GM19324 (cell line): ENCODE results near the gene VANGL1.

Source experiments
- ATAC-seq: cut with Tn5 transposase; IDR thresholded peaks from one replicate; pipeline ENCODE4 v1.9.1; 2021; ENCODE audit warnings: mild to moderate bottlenecking, moderate library complexity; ENCODE audit not compliant: unreplicated experiment, low FRiP score

The VANGL1 gene

DNA sequence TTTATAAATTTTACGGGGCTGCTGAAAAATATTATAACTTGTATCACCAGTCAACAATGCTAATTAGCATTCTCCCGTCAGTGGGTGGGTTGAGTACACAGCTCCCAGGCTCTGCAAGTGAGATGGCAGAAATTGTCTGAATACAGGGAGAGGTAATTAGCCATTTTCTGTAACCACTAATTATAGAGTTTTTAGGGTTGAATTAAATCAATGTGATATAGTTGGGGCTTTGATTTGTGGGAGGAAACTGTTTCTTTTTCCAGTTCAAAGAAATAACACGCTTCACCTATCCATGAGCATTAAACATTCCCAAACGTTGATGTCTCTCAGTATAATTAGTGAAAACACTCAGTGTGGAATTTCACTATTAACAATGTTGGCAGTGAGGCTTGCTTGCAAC is 1.5 kb downstream of the VANGL1 start:
- no peak for ATAC-seq

DNA sequence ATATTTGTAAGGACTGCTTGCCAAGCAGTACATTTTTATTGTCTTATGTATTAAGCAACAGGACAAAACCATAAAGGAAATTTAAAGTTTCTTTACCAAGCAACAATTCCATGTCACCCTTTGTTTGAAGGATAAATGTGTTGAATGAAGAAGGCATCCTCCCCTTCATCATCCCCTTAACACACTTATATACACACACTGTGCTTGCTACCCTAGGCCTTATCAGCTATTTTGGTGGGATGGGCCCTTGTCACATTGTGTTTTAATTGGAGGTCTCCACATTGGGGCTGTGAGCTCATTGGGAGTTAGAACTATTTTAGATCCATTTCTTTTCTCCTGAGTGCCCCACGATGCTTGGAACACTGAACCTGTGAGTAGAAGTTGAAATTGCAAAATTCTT is 1.9 kb downstream of the VANGL1 start:
- ATAC-seq, result no peak

DNA sequence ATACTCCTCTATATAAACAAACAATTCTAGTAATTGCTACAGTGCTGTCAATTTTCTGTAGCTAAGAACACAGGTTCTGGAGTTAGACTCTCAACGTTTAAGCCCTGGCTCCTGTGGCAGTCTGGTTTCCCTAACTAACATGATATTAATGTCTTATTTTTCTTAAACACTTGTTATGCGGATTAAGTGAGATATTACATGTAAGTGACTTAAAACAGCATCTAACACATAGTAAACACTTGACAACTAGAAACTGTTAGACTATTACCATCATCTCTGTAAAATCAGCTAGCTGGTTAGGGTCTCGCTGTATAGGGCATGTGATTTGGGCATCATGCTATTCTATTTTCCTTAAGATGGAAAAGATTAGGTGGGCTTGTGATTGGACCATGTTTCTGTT is 2.3 kb downstream of the VANGL1 start:
- no peak for ATAC-seq

DNA sequence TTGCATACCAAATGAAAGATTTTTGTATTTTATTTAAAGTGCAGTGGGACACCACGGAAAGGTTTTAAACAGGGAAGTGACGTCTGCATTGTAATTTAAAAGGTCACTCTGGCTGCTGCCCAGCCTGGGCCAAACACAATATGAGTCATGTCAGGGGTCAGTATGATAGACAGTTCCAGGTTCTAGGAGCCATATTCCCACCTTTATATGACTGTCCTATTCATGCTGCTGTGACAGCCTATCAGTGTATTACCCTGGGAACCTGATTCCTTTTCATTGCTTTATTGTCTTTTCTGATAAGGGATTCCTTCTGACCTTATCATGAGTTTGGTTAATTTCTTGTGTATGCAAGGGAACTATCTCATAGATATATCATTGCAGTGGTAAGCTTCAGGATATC is 5.3 kb downstream of the VANGL1 start:
- no peak for ATAC-seq

DNA sequence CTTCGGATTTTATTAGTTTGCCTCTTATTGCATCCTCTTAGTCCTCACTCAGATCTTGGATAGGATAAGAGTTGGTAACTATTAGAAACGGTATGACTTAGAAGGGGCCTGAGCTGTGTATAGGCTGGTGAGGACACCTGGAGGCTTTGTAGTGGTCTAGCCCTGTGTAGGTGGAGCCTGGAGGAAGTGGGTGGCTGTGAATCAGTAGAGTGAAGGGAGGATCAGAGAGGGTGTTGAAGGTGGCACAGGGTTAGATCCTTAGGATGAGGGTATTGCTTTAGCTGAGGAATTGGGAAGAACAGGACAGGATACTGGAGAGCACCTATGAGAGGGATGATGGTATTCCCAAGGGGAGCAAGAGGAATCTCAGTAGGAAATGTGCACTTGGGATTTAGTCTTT is 5.7 kb downstream of the VANGL1 start:
- no peak for ATAC-seq

DNA sequence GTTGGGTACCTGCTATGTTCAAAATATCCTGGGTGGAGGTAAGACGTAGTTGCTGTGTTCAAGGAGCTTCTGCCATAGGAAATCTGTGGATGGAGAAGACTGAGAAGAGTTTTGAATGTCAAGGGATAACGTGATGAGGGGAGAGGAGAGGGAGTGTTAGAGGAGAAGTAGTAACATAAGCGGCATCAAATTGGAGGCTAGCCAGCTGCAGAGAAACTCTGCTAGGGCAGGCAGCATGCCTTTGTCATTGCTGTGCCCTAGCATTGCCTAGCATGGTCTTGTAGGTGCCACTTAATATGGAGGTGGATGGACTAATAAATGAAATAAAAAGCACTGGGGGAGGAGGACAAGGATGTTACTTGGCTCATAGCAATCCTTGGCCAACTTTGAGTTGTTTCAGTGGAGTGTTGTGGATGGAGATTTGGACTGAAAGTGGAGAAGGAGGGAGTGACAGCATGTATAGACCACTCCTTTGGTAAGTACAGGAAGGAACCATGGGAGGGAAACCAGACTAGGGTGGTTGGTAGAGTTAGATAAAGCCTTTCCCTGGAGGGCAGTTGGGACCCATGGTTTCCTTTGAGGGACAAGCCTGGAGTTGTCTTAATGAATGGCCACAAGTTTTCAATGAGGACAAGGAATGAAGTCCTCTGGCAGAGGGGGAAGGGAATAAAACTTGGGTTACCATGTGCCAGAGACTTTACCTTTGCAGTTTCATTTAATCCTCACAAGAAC is 6.3 kb downstream of the VANGL1 start:
- no peak for ATAC-seq

DNA sequence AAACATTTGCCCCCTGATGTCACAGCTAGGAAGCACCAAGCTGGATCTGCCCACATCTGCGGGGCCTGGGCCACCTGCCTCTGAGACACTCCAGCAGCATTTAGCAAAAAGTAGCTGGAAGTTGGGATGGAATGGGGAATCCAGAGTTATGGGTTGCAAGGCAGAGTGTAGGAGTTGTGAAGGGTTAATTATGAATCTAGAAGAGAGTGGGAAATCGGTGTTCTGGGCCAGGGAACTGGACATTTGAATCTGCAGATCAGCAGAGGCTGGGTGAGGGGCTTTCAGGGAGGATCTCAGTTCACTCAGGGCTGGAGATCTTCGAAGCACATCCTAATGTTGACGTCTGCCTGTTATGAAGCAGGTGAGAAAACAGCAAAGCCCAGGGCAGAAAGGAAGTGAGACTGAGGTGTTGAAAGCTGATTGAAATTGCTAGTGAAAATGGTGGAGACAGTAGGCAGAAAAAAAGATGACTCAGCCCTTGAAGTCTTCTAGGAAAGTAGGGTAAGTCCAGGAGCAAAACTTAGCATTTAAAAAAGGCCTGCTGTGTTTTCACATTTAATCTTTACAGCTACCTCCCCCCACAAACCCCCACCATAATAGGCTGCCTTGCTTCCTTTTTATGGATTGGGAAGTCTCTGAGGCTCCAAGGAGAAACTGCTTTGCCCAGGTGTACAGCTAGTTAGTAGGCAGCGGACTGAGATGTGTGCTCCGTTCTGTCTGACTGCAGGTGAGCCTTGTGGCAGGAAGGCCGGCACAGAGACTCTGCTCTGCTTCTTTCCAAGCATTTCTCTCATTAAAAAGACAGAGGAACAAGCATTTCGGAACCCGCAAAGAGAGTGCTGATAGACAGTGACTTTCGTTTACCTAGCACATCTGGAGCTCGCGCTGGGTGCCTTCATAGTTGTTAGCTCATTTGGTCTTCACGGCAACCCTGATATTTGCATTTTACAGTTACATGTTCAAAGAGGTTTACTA is 7.2 kb downstream of the VANGL1 start:
- peak; percentile 74 for ATAC-seq

DNA sequence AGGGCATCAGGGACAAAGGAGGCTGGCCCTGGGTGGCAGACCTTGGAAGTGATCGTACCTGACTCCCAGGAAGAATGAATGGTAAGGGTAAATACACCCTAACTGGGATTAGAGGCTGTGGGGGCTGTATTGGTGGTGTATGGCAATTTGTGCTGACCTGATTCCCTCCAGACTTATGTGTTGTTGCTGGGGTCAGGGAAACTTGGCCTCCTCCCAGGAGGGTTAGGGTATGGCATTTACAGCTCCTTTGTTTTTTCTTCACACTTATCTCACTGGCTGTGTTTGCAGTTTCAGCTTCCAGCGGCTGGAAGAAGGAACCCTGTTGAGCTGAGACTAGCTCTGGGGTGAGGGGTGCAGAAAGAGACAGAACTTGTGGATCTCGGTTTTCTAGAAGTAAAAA is 8.2 kb downstream of the VANGL1 start:
- ATAC-seq, result no peak

DNA sequence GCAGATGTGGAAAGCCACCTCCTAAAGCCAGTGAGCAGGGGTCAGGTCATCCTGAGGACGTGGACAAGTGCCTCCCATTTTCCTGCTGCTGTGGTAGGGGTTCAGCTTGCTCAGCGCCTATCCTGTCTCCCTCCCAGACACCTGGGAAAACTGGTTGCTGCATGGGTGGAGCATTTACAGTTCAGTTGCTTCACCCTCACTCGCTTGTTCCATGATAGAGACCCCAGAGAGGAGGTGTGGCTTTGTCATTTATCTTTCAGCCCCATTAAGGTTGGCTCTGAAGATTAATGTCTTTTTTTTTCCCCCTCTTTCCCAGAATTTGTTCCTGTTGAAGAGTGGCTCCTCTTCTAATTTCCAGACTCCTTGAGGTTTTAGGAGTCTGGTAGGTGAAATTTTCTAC is 9.2 kb downstream of the VANGL1 start:
- no peak for ATAC-seq

DNA sequence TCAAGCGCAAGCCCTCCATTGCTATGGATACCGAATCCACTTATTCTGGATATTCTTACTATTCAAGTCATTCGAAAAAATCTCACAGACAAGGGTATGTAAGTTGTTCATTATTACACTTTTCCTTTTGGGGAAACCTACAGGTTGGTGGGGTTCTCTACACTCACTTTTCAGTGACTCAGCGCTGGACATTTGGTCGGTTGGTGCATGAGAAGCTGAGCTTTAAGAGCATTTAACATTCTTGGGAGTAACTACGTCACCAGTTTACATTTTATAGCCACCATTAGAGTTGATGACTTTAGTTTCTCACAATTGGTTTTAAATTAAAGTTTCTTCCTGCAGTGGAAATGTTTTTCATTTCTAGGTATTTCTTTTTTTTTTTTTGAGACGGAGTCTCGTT is 9.6 kb downstream of the VANGL1 start:
- ATAC-seq, result no peak

DNA sequence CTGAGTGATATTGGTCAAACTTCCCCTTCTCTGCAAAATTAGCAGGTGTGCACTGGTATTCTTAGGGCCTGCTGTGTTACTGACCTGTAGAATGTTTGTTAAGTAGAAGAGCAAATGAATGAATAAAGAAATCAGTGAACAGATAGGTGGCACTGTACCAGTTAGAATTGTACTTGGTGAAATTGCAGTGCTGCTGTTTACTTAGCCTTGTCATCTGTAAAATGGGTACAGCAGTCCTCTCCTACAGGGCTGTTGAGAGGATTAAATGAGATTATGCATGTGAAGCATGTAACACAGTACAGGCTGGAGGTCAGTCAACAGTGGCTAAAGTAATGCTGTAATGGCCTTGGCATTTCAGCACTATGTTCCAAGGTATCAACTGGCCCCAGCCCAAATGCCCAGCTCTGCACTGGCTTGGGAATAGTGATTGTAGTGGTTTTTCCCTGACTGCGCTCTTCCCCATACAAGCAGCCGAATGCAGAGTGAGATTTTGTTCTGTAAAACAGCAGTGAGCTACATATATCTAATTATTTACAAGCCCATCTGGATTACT is 10.5 kb downstream of the VANGL1 start:
- no peak for ATAC-seq

DNA sequence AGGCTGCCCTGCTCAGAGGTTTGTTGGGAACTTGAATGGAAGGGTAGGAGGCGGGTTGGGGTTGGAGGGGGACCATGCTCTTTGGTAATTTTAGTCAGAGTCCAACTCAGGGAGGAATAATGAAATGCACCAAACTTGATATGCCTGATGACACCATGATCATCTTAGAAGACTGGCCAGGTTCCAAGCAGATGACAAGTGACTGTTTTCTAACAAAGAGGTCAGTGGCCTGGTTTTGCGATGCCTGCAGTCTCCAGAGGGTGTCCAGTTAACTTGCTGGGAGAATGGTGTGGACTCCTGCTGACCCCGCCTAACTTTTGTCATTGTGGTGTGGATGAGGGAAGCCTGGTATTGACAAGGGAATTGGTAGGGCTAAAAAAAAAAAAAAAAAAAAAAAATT is 12.4 kb downstream of the VANGL1 start:
- ATAC-seq, result no peak

DNA sequence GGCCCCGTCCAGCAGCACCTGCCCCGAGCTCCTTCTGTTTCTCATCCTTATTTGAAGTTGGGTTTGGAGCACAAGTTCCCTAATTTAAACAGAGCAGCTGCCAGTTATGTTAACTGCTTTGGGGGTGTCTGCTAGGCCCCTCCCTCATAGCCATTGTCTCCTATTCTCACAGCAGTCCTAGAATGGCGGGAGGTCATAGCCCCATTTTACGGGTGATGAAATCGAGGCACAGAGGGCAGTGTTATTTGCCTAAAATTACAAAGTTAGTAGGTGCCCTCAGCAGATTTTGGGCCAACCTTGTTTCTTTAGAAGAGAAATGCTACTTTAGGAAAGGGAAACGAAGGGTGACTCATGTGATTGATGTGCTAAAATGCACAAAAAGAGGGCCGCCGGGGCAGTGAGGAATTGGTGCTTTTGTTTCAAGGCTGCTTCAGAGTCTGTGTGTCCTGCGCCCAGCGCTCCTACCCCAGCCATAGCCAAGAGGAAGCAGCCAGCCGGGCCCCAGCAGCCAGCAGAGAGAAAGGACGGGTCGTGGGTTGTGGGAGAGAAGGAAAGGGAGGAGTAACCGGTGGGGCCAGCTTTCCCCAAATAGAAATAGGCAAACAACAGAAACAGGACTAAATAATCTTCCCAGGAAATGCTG is 13.0 kb downstream of the VANGL1 start:
- ATAC-seq, result no peak

DNA sequence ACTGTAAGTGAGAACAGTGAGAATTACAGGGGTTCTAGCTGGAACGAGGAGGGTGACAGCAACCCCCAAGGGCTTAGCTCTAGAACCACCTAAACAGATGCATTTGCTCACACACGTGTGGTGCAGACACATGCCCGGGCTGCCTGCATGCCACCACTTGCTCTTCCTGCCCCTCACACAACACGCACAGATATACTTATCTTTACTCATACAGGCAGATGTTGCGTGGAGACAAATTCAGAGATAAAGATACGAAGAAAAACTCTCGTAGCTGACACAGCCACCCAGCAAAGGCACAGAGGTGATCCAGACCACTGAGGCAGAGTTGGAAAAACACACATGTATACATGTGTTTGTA is 13.5 kb downstream of the VANGL1 start:
- ATAC-seq, result no peak

DNA sequence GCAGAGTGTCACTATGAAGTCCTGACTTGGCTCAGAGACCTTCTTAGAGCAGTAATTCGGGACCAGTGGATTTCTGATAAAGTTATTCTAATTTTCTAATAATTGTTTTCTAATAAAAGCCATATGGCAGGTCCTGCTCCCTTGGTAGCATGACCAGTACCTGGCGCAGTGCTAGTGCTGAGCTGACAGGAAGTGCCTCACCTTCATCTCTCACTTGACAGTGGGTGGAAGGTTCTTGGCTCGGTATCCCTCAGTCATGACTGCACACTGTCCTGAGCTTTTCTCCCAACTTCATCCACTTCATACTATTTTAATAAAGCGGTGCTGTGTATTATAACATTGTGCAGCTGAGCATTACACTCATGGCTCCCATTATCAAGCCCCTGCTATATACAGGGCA is 14.1 kb downstream of the VANGL1 start:
- no peak for ATAC-seq

DNA sequence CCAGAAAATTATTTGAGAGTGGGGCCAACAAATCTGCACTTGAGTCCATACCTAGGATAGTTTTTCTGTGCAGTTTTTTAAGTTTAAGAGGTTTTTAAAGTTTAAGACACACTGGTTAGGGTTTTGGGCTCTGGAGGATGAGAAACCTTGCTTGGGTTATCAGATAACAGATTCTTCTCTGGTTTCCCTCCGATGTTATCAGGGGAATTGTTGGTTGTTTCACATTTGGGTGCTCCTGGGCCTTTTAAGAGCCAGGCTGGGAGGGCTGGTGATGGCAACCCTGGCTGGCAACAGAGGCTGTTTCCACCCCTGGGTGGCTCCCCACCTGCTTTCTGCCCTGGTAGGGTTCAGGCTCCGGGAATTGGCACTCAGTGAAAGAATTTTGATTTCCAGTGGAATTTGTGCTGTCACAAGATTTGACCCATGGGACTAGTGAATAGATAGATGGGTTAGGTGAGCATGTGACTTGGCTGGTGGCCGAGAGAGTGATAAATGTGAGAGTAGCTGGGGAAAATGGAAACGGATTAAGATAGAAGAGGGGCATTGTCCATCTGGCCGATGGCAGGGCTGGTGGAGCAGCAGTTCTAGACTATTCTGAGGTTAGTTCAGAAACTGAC is 14.8 kb downstream of the VANGL1 start:
- no peak for ATAC-seq

DNA sequence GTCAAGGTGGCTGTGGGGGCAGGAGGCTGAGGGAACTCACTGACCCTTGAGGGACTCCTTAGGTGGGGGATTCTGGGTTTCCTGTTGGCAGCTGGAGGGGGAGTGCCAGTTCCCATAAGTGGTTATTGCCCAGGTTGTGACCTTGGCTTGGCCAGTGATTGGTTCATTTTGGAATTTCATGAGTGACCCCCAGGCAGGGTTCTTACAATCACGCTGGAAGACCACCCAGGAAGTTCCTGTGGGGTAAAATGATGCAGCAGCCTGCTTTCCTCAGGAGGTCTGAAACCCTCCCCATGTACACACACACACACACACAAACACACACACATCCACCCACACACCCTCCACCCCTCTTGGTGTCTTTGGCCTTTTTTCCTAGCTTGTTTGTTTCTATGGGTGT is 16.9 kb downstream of the VANGL1 start:
- no peak for ATAC-seq

DNA sequence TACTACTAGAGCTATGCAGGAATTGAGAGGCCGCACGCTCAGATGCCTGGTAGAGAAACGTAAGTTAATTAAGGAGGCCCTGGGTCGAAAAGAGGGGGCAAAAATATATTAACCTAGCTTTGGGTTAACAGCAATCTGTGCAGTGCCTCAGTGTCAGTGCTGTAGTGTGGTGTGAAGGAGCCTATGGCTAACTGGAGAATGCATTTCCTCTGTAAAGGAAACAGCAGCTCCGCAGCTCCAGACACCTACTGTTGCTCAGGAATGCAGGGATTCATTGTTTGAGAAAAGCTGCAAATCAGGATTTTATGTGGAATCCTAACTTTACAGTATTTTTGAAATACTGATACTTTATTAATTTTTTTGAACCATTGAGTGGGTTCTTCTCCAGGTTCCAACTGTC is 18.4 kb downstream of the VANGL1 start:
- ATAC-seq, result no peak

DNA sequence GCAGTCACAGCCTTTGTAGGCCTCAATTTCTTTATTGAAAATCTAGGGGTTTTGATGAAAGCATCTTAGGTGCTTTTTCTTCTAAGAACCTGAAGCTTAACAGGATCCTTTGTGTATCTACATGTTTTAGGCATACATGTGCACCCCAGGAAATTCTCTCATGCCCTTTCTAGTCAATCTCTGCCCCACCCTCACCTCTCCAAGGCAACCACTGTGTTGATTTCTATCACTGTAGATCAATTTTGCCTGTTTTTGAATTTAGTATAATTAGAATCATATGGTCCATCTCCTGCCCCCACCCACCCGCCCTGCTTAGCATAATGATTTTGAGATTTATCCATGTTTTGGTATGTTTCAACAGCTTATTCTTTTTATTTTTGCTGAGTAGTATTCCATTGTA is 19.4 kb downstream of the VANGL1 start:
- no peak for ATAC-seq

DNA sequence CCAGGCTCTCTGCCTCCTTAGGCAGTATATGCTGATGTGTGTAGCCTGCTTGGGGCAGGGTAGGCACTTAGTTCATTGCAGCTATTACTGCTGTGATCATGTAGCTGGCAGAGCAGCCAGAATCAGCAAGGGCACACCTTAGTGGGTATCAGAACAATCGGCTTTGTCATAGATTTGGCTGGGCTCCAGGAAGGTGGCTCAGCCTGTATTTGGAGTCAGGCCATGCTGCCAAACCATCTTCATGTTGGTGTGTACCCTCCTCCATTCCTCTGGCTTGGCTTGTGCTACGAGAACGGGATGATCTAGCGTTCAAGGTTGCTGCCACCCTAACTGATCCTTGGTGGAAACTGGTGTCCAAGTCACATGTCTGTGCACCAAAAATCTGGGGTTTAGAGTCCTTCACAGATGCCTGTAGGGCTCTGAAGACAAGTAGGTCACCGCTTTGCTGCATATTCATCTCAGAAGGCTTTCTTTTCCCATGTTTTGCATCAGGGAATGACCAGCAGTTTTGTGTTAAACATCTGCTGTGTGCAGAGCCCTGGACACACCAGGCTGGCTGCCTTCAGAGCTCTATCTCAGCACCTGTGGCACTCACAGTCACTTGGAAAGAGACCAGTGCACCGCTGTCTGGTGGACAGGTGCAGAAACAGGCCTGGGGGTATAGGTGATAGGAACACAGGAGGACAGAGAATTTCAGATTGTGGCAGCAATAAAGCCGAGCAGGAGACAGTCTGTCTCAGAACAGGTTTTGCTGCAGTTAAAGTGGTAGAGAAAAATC is 23.7 kb downstream of the VANGL1 start:
- no peak for ATAC-seq
